ENCODE data around the gene SPC25.

Gene SPC25

DNA sequence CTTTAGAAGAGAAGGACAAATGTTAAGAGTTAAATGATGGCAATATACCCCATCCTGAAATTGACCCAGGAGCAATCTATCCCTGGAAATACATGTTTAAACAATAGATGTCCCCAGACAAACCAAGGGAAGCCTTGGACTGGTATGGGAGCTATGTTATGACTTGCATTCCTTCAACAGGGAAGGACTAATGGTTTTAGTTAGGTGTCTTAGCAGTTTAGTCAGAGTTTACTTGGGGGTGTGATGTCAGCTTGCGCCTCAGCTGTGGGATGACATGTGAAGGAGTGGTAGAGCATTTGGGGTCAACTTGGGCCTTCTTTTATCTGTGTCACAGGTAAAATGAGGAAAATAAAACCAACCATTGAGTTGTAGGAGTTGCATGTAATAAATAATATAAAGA is 36.8 kb downstream of the SPC25 start:
- in situ Hi-C loops (cut with HindIII; ENCODE audit: low pct_ligation_motif_present, low pct_unique_long_range_greater_than_20kb, low sequenced_read_pairs) = no loop called here
- DNase-seq = no peak

DNA sequence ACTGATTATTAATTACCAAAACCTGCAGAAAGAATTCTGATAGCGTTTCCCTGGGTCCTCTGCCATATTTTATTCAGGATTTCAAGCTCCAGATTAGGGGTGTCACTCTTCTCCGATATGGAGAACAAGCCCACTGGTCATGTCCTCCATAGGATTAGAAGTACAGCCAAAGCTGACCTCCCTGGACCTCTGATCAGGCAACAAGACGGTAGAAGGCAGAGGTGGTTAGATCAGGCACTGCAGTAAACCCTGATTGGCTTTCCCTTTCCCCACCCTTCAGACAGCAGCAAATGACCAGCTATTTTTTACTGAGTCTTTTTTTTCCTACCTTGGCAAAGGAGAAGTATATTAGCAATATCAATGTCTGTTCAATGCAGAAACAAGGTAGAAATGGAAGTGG is 37.7 kb downstream of the SPC25 start:
- in situ Hi-C loops (cut with HindIII; ENCODE audit: low pct_ligation_motif_present, low pct_unique_long_range_greater_than_20kb, low sequenced_read_pairs) = no loop called here
- DNase-seq = no peak

DNA sequence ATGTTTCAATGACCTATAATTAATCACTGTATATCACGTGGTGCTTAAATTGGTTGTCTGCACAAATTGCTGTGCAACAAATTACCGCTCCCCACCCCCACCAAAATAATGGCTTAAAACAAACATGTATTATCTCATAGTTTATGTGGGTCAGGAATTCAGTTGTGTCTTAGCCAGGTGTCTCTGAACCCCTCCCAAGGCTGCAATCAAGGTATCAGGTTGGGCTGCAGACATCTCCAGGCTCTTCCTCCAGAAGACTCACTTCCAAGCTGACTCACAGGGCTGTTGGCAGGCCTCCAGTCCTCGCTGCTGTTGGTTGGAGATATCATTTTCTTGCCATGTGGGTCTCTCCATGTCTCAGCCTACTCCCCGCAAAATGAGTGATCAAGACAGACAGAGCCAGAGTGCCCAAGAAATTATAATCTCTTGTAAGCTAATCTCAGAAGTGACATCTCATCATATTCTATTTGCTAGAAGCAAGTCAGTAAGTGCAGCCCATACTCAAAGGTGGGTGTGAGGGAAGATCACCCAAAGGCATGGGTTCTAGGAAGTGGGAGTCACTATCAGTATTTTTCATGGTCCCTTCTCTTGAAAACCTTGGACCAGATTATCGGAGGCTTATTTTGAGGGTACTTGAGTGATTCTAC is 38.4 kb downstream of the SPC25 start:
- in situ Hi-C loops (cut with HindIII; ENCODE audit: low pct_ligation_motif_present, low pct_unique_long_range_greater_than_20kb, low sequenced_read_pairs) = no loop called here
- peak; percentile 22 for DNase-seq

DNA sequence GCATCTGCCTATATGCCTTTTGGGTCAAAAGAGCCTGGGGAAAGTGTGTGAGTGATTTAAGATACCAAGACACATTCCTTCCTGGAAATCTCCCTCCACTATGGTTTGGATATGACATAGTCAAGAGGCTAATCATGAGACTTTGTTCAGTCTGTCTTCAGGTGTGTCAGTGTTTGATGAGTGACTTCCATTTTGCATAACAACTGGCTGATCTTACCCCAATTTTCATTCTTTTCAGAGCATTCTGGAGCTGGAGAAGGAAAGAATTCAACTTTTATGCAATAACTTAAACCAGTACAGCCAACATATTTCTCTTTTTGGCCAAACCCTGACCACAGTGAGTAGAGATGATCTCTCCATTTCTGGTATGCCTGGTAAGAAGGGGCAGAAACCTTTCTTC is 39.4 kb downstream of the SPC25 start:
- no peak for DNase-seq
- in situ Hi-C loops (cut with HindIII; ENCODE audit: low pct_ligation_motif_present, low pct_unique_long_range_greater_than_20kb, low sequenced_read_pairs) = no loop called here

DNA sequence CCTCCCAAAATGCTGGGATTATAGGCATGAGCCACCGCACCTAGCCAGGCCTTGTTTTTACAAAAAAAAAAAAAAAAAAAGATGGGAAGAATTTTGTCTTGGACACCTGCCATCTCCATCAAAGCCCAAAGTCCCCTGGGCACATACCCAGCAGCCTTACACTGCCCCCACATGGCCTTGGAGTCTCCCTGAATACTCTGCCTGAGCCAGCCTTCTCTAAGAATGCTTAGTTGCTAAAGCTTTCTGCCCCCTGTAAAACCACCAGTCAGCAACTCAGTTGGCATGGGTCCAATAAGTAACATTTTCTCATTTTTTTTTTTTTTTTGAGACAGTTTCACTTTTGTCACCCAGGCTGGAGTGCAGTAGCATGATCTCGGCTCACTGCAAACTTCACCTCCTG is 40.6 kb downstream of the SPC25 start:
- DNase-seq = peak; percentile 26
- in situ Hi-C loops (cut with HindIII; ENCODE audit: low pct_ligation_motif_present, low pct_unique_long_range_greater_than_20kb, low sequenced_read_pairs) = no loop called here

DNA sequence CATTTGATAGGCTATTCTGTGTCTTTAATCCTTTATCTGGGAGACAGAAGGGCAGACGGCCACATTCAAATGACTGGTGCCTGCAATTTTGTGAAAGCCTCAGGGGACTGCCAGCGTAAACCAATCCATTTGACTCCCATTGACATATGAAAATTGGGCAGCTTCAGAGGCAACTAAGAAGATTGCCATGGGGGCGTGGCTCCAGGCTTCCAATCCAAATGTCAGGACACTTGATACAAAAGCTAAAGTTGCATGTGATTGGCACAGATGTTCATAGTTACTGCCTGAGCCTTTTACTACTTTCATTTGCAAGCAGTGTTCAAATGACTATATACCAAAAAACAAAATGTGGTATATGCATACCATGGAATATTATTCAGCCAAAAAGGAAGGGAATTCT is 42.0 kb downstream of the SPC25 start:
- in situ Hi-C loops (cut with HindIII; ENCODE audit: low pct_ligation_motif_present, low pct_unique_long_range_greater_than_20kb, low sequenced_read_pairs) = no loop called here
- DNase-seq = no peak

DNA sequence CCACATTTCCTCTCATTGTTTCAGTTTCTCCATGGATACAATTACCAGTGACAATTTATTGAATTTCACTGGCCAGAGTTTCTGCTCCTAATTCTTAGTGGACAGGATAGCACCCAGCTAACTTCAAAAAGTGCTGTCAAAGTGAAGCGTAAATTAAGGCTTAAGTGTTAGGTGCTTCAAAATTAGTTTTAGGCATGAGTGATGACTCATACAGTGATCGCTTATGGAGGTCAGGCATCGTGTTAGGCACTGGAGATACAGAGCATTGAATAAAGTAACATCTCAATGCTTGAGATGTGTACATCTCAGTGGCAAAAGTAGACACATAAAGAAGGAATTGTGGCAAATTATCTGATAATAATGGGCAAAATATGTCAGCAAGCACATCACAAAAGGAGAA is 47.0 kb downstream of the SPC25 start:
- no peak for DNase-seq
- in situ Hi-C loops (cut with HindIII; ENCODE audit: low pct_ligation_motif_present, low pct_unique_long_range_greater_than_20kb, low sequenced_read_pairs) = no loop called here

DNA sequence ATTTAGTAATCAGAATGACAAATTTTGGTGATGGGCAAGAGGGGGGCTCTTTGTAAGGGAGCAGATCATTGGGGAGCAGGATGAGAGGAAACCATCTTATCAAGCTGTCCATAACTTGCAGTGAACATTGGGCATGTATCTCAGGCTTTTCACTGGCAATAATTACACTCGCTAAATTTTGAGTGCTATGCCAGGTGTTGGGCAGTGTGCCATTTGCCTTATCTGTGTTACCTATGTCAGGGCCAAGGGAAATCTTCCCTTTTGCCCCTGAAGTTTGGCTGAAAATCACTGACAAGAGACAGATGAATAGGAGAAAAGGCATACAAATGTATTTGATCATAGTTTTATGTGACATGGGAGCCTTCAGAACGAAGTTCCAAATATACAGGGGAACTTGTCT is 48.8 kb downstream of the SPC25 start:
- in situ Hi-C loops (cut with HindIII; ENCODE audit: low pct_ligation_motif_present, low pct_unique_long_range_greater_than_20kb, low sequenced_read_pairs) = no loop called here
- DNase-seq = no peak

DNA sequence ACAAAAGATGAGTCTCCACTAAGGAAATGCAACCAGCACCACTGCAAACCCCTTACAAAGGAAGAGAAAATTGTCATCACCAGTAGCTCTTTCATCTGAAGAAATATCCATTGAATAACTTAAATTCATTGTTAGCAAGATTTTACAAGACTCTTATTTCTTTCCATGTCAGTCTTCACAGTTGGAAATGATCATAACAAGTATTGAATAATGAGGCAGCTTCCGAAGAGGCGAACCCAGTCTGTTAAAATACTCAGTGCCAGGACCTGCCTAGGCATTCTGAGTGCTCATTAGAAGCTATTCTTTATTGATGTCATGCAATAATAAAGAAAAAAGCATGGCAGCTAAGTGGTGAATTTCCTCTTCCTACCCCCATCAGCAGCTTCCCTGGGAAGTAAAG is 54.3 kb downstream of the SPC25 start:
- in situ Hi-C loops (cut with HindIII; ENCODE audit: low pct_ligation_motif_present, low pct_unique_long_range_greater_than_20kb, low sequenced_read_pairs) = no loop called here
- DNase-seq = no peak

DNA sequence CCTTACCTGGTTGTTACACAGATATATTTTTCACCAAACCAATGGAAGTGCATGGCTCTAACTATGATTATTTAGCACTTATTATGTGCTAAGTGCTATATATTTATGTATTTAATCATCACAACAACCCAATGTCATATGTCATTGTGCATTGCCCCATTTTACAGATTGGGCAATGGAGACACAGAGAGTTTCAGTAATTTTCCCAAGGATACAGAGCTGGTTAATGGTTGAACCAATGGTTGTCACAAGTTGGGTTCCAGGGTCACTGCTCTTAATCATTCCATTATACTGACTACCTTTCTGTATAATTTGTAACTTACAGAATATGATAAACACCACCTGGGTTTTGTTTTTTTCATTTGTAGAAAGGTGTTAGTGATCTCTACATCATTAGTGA is 58.6 kb downstream of the SPC25 start:
- in situ Hi-C loops (cut with HindIII; ENCODE audit: low pct_ligation_motif_present, low pct_unique_long_range_greater_than_20kb, low sequenced_read_pairs) = no loop called here
- no peak for DNase-seq

DNA sequence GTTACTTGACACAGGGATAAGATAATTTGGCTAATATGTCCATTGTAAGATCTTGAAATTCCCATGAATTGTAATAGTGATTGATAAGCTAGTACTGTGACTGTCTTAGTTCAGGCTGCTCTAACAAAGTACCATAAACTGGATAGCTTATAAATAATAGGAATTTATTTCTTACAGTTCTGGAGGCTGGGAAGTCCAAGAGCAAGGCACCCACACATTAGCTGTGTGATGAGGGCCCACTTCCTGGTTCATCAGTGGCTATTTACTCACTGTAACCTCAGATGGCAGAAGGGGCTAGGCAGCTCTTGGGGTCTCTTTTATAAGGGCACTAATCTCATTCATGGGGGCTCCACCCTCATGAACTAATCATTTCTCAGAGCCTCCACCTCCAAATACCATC is 59.3 kb downstream of the SPC25 start:
- in situ Hi-C loops (cut with HindIII; ENCODE audit: low pct_ligation_motif_present, low pct_unique_long_range_greater_than_20kb, low sequenced_read_pairs) = no loop called here
- DNase-seq = no peak

DNA sequence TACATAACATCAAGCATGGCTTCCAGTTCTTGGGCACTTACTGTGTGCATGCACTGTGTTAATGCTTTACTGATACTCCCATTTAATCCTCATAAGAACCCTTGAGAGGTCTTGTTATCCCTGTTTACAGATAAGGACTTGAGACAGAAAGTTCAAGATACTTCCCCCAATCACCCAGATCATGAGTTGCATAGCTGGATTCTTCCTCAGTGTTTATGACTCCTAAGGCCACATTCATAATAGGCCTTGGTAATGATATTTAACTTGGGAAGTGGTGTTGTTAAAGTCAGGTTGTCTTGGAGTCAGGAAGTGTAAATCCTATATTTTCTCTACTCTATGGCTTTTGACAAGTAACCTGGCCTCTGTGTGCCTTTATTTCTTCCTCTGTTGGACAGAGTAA is 65.1 kb downstream of the SPC25 start:
- in situ Hi-C loops (cut with HindIII; ENCODE audit: low pct_ligation_motif_present, low pct_unique_long_range_greater_than_20kb, low sequenced_read_pairs) = no loop called here
- no peak for DNase-seq

DNA sequence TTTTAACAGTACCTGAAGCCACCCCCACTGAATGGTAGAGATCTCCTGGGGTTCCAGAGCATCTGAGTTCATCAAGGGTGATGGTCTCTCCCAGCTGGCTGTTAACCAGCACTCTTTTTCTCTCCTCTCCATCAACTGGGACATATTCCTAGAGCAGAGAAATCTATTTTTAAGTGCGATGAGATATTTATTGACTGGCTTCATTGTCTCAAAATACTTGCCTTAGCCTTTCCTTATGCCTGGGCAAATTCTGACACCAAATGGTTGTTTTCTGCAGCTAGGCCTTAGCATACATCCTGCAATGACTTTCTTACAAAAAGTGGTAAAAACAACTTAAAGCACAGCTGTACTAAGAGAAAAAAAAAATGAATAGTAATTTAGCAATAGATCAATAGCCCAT is 68.2 kb downstream of the SPC25 start:
- DNase-seq = no peak
- in situ Hi-C loops (cut with HindIII; ENCODE audit: low pct_ligation_motif_present, low pct_unique_long_range_greater_than_20kb, low sequenced_read_pairs) = no loop called here

DNA sequence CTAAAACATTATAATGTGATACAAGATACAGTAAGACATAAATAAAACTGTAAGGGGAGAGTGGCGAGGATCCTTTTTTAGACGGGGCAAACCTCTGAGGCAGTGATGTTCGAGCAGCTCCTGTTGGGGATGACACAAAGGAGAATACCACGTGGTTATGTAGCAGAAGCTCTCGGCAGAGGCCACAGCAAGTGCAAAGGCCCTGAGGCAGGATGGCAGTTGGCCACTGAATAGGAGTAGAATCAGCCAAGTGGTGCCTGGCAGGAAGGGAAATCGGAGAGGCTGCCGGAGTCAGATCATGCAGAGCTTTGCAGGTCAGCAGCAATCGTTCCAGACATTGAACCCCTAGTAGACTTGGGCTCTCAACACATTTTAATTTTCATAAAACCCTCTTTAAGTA is 68.7 kb downstream of the SPC25 start:
- in situ Hi-C loops (cut with HindIII; ENCODE audit: low pct_ligation_motif_present, low pct_unique_long_range_greater_than_20kb, low sequenced_read_pairs) = no loop called here
- DNase-seq = no peak

Measured in ACHN (cell line).